Activated CD4-positive, alpha-beta T cell treated with anti-CD3 and anti-CD28 coated beads, Interleukin-2, amount 10 ng/mL, durations not matched to agents 7 days and 5 days (primary cell): ENCODE measurements around the gene FAM168B. TPM values are rescaled to one million over a fixed set of nuclear protein-coding genes. Genes with fewer than 3 reads are reported as not detected.

Experiments
- CTCF ChIA-PET: fragments of 350-600 bp; sonication (Branson Sonifier 250); formaldehyde crosslinking; loops from one replicate; lab custom pipeline; 2021; ENCODE audit warnings: antibody characterized with exemption; lab: Charles Lee
- POLR2A ChIA-PET: fragments of 350-600 bp; sonication (Branson Sonifier 250); formaldehyde crosslinking; loops from one replicate; lab custom pipeline; 2021; ENCODE audit warnings: antibody characterized with exemption; lab: Charles Lee
- DNase-seq: peaks from one replicate; pipeline ENCODE4 v3.0.0-alpha.2; 2020
- H3K27ac Mint-ChIP-seq: one replicate; pipeline ENCODE4 v1.8.0; 2021; ENCODE audit warnings: mild to moderate bottlenecking, moderate library complexity, mixed read lengths
- H3K27me3 Mint-ChIP-seq: one replicate; pipeline ENCODE4 v1.8.0; 2021; ENCODE audit warnings: mixed read lengths
- H3K36me3 Mint-ChIP-seq: one replicate; pipeline ENCODE4 v1.8.0; 2021; ENCODE audit warnings: low read depth, mixed read lengths
- H3K4me1 Mint-ChIP-seq: one replicate; pipeline ENCODE4 v1.8.0; 2021; ENCODE audit warnings: mixed read lengths
- H3K4me3 Mint-ChIP-seq: one replicate; pipeline ENCODE4 v1.8.0; 2021; ENCODE audit warnings: mild to moderate bottlenecking, moderate library complexity, mixed read lengths
- H3K9me3 Mint-ChIP-seq: one replicate; pipeline ENCODE4 v1.8.0; 2021; ENCODE audit warnings: mixed read lengths
- total RNA-seq, 2 experiments: library from RNA; stranded (reverse); gene quantifications; one replicate each; pipeline ENCODE4 v1.2.3, GENCODE V29; 2021

FAM168B gene
- total RNA-seq, 2 experiments from 2014 or later: 52.7 to 53.3 TPM

DNA sequence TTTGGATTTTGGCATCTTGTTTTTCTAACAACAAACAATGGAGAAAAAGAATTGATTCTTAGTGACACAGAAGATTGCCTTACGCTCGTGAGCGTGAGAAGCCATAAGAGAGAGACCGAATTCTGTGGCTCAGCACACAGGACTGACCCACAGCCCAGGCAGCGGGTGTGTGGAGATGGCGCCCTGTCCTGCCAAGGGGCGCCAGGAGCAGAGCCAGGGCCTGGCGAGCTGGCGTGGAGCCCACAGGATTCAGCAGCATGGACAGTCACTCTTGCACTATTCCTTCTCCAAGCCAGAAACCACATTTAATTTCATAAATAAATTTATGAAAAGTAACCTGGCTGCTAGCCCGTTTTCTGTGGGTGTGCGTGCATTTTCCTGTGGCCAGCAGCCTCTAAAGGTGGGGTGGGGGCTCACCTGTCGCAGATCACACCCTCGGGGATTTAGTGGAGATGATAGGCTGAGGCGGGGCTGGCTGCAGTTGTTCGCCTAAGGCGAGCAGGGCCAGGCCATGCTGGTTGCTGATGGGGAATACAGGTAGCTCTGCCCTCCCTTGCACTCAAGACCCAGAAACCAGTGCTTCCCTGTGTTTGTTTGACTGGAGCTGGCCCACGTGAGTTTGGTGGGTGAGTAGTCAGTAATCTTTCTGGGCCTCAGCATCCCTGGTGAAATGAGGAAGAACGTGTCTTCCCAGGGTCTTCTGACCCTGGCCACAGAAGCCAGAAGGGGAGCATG is 46.2 kb downstream of the FAM168B start:
- CTCF ChIA-PET: interaction anchor here (0.7 kb wide), 1 partner anchor 9 kb away, joined by 3 read pairs; no protein-coding TSS in a partner anchor
- Mint-ChIP-seq H3K27ac (peak overlapping the region; percentile 64), H3K4me3 (no peak overlapping the region), H3K9me3 (no peaks in the 10 kb centered on the region), H3K4me1 (peaks cover 4% of the 10 kb centered on the region), H3K36me3 (peaks cover 31% of the 10 kb centered on the region), H3K27me3 (no peaks in the 10 kb centered on the region)
- POLR2A ChIA-PET: no interaction called here
- DNase-seq: no peak

DNA sequence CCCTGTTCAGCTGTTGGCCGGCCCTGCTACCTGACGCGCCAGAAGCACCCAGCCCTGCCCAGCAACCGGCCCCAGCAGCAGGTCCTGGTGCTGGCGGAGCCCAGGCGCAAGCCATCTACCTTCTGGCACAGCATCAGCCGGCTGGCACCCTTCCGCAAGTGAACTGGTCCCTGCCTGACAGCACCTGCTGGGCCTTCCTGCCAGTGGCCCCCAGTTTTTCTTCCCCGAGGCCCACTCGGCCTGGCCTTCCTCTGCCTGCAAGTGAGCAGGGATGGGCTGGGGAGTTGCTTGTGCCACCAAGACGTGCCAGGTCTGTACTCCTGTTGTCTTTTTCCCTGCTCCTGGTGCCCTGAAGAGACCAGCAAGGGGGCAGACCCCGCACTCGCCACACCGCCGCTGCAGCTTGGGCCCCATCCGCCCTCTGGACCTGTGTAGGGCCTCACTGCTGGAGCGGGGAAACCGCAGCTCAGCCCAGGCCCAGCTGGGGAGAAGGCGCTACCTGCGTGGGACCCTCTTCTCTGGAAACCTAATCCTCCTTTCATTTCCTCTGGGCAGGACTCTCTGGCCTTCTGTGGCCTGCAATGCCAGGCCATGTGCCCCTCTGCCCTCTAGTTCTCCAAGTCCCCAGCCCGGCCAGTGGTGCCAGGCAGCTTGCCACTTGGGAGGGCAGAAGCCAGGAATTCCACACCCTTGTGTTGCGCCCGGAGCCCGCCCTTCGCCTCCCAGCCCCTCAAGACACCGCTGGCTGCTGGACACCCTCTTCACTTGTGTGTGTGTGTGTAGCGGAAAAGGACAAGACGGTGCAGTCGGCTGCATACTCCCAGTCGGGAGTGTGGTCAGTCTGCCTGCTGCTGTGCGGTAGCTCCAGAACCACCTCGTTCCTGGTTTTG is 47.0 kb downstream of the FAM168B start:
- H3K27ac Mint-ChIP-seq: peak overlapping the region; percentile 64
- no peaks in the 10 kb centered on the region for H3K27me3 Mint-ChIP-seq
- ChIA-PET CTCF (no interaction called here), POLR2A (no interaction called here)
- no peak overlapping the region for H3K4me3 Mint-ChIP-seq
- peaks cover 12% of the 10 kb centered on the region for H3K4me1 Mint-ChIP-seq
- H3K36me3 Mint-ChIP-seq: peaks cover 26% of the 10 kb centered on the region
- DNase-seq: no peak
- no peaks in the 10 kb centered on the region for H3K9me3 Mint-ChIP-seq

DNA sequence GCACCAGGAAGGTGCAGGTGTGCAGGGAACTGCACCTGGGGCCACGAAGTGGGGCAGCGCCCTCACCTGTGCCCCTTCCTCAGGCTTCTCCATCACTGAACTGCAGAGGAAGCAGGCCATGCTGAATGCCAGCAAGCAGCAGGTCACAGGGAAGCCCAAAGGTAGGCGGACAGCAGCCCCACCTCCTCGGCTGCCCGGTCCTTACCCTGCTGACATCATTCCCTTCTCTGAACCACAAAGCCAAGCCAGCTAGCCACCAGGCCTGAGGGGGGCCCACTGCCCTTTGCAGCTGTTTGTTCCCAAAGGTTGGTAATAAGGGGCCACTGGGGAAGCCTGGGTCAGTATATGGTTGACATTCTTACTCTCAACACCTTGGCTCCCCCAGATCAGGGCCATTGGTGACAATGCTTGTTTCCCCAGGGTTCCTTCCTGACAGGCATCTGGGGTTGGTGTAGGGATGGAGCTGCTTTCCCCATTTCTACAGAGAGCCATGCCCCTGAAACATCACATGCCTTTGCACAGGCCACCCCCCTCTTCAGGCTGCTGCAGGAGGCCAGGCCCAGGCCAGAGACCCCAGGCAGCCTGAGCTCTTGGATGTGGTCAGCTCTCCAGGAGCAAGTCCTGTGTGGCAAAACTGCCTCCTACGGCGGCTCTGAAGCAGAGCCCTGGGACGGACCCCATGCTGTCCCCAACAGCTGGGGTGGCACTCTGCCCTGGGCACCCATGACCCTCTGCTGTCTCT is 47.8 kb downstream of the FAM168B start:
- peaks cover 21% of the 10 kb centered on the region for H3K4me1 Mint-ChIP-seq
- H3K27me3 Mint-ChIP-seq: no peaks in the 10 kb centered on the region
- H3K9me3 Mint-ChIP-seq: no peaks in the 10 kb centered on the region
- H3K36me3 Mint-ChIP-seq: peaks cover 26% of the 10 kb centered on the region
- ChIA-PET POLR2A (no interaction called here), CTCF (no interaction called here)
- DNase-seq: no peak
- no peak overlapping the region for H3K27ac Mint-ChIP-seq
- no peak overlapping the region for H3K4me3 Mint-ChIP-seq

DNA sequence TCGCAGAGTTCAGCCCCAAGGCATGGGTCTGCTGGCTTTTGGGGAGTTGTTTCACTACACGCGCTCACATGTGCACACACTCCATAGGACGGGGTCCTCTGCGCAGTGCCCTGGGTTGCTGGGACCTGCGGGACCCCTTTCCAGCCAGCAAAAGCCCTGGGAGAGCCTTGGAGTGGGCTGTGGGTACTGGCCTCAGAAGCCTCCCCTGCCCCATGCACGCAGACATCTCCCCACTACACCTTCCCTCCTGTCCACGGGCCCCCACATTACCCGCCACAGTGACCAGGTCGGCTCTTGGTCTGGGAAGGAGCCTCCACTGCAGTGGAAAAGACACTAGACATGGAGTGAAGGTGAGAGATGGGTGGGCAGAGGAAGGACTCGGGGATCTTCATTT is 48.5 kb downstream of the FAM168B start:
- Mint-ChIP-seq H3K27ac (no peak overlapping the region), H3K36me3 (peaks cover 20% of the 10 kb centered on the region), H3K9me3 (no peaks in the 10 kb centered on the region), H3K4me3 (no peak overlapping the region), H3K27me3 (no peaks in the 10 kb centered on the region), H3K4me1 (peaks cover 25% of the 10 kb centered on the region)
- CTCF ChIA-PET: no interaction called here
- no peak for DNase-seq
- POLR2A ChIA-PET: no interaction called here

DNA sequence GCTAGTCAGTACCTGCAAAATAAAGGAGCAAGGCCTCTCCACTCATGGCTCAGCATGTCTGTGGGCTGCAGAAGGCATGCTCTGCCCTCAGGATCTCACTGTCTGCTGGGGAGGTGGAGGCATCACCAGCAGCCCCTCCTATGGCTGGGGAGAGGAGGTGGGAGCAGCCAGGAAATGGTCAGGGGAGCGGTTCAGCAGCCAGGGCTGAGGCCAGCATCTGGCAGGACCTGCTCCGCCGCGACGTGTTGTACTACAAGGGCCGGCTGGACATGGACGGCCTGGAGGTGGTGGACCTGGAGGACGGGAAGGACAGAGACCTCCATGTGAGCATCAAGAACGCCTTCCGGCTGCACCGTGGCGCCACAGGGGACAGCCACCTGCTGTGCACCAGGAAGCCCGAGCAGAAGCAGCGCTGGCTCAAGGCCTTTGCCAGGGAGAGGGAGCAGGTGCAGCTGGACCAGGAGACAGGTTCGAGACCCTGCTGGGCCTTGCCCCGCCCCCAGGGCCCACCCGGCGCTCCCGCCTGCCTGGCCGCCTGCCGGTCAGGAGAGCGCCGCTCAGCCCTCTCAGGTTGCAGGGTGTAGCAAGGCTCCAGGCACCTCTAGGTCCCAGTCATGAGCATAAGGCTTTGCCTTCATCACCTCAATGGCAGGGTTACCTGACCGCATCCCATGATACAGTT is 49.0 kb downstream of the FAM168B start:
- no peaks in the 10 kb centered on the region for H3K9me3 Mint-ChIP-seq
- POLR2A ChIA-PET: no interaction called here

DNA sequence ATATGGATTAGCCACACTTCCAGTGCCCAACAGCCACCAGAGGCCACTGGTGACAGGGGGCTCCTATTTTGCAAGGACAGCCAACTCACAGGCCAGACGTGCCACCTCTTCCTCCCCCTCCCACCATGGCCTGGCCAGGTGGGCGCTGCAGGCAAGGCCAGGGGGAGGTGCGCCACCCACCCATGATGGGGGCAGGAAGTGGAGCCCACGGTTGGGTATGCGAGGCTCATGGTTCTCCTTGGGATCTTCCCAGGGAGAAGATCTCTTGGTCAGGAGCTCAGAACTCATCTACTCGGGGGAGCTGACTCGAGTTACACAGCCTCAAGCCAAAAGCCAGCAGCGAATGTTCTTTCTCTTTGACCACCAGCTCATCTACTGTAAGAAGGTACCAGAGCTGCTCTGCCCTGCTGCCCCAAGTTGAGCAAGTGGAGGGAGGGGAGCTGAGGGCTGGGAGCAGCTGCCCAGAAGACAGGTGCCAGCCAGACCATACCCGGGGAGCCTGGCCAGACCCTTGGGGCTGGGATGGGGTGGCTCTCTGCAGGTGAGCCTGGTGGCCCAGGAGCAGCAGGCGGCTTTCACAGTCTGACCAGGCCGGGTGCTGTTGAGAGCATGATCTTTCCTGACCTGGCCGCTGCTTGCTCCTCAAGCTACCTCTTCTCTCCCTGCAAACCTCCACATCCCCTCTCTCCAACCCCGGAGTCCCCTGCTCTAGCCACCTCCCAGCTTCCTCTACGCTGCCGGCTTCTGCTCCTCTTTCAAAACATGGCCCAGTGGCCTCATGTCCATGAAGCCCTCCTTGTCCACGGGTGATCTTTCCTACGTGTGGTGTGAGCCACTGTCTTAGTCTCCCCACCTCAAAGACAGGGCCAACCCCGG is 49.8 kb downstream of the FAM168B start:
- H3K27ac Mint-ChIP-seq: peak overlapping the region; percentile 60
- H3K9me3 Mint-ChIP-seq: no peaks in the 10 kb centered on the region
- H3K27me3 Mint-ChIP-seq: no peaks in the 10 kb centered on the region
- DNase-seq: no peak
- H3K36me3 Mint-ChIP-seq: peaks cover 10% of the 10 kb centered on the region
- POLR2A ChIA-PET: no interaction called here
- H3K4me3 Mint-ChIP-seq: no peak overlapping the region
- CTCF ChIA-PET: interaction anchor here (1.0 kb wide), 1 partner anchor 16 kb away, joined by 3 read pairs; no protein-coding TSS in a partner anchor
- peaks cover 27% of the 10 kb centered on the region for H3K4me1 Mint-ChIP-seq

More for the DNA sequence above, 49.0 kb downstream of the FAM168B start:
- no peak for DNase-seq
- Mint-ChIP-seq H3K4me1 (peaks cover 27% of the 10 kb centered on the region), H3K27ac (no peak overlapping the region), H3K4me3 (no peak overlapping the region), H3K27me3 (no peaks in the 10 kb centered on the region), H3K36me3 (peaks cover 16% of the 10 kb centered on the region)
- CTCF ChIA-PET: interaction anchor here (1.0 kb wide), 1 partner anchor 16 kb away, joined by 3 read pairs; no protein-coding TSS in a partner anchor

DNA sequence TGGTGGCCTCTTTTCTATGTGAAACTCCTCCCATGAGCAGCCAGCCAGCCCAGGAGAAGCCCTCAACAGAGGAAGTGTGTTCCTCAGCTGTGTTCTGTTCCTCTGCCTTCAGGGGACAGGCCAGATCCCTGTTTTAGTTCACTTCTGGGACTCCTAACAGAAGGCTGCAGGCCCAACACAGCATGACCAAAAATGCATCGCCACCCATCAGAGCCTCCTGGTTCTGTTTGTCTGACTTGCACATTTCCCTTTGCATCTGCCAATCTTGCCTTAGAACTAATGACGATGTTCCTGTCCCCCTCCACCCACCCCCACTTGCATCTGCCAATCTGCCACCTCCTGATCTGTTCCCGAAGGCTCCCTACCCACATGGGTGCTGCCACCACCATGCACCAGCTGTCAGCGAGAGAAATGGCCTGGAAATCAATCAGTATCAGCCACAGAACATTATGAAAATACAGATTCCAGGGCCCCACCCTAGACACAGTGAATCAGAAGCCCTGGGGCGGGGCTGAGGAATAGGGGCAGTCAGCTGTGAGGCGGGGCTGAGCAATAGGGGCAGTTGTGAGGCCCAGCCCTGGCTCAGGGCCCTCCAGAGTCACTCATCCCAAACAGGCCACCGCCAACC is 51.0 kb downstream of the FAM168B start:
- Mint-ChIP-seq H3K36me3 (peaks cover 6% of the 10 kb centered on the region), H3K4me3 (no peak overlapping the region), H3K27me3 (no peaks in the 10 kb centered on the region), H3K27ac (peak overlapping the region; percentile 68), H3K4me1 (peaks cover 27% of the 10 kb centered on the region), H3K9me3 (no peaks in the 10 kb centered on the region)
- no peak for DNase-seq
- CTCF ChIA-PET: interaction anchor here (0.8 to 1.0 kb wide), 2 partner anchors 9 to 11 kb away, joined by 3 to 5 read pairs; no protein-coding TSS in a partner anchor
- POLR2A ChIA-PET: no interaction called here

DNA sequence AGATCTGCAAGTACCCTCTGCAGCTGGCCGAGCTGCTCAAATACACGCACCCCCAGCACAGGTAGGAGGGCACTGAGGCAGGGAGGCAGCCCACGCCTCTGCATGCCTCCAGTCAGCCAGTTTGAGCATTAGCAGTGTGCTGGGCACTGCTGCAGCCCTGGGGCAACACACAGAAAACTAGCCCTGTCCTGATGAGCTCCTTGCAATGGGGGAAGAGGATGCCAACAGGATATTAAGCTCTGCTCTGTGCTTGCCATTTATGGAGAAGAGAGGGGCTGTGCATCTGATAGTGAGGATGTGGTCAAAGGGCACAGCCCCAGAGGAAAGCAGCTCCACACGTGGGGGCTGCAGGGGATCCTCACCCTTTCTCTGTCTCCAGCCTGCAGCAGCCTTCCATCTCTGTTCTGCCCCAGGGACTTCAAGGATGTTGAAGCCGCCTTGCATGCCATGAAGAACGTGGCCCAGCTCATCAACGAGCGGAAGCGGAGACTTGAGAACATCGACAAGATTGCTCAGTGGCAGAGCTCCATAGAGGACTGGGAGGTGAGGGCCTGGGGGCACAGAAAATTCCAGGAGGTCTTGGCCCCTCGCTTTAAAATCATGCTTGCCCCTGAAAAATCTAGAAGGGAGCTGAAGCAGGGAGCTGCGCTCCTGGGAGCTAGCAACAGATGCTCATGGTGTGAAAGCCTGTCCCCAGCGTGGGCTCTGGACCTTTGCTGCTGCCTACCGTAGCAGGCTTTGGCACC is 51.7 kb downstream of the FAM168B start:
- ChIA-PET CTCF (interaction anchor here (0.8 to 1.3 kb wide), 3 partner anchors 9 to 12 kb away, joined by 3 to 5 read pairs (median 4); no protein-coding TSS in a partner anchor), POLR2A (interaction anchor here (0.6 kb wide), 1 partner anchor 669 kb away, joined by 3 read pairs; no protein-coding TSS in a partner anchor)
- Mint-ChIP-seq H3K27me3 (peaks cover 2% of the 10 kb centered on the region), H3K4me3 (peak overlapping the region; percentile 70), H3K27ac (peak overlapping the region; percentile 80), H3K36me3 (peaks cover 6% of the 10 kb centered on the region), H3K9me3 (no peaks in the 10 kb centered on the region), H3K4me1 (peaks cover 27% of the 10 kb centered on the region)
- no peak for DNase-seq

DNA sequence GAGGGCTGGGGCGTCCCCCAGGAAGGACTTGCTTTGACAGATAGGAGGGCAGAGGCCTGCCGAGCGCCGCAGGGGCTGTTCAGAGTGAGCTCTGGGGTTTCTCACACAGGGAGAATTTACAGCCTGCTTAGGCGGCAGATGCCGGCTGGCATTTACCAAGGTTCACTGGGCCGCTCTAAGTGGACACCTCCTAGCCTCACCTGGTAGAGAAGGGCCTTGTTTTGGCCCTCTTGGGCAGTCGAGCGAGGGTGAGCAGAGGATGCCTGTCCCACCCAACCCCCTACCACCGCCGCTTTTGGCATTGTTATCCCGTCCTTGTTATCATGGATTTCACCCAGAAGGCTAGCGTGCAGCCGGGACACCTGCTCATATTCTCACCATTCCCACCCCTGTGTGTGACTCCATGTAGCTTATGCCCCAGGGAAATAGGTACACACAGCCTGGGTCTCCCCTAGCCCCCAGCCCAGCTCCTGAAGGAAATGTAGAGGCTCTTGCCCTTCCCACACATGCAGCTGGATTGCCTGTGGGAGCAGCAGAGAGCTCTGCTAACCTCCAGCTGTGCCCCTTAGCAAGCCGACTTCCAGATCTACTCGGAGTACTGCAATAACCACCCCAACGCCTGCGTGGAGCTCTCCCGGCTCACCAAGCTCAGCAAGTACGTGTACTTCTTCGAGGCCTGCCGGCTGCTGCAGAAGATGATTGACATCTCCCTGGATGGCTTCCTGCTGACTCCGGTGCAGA is 52.4 kb downstream of the FAM168B start:
- H3K9me3 Mint-ChIP-seq: no peaks in the 10 kb centered on the region
- DNase-seq: peak; percentile 32
- POLR2A ChIA-PET: interaction anchor here (0.6 kb wide), 1 partner anchor 668 kb away, joined by 3 read pairs; no protein-coding TSS in a partner anchor
- H3K27ac Mint-ChIP-seq: peak overlapping the region; percentile 80
- peaks cover 6% of the 10 kb centered on the region for H3K36me3 Mint-ChIP-seq
- peaks cover 9% of the 10 kb centered on the region for H3K27me3 Mint-ChIP-seq
- CTCF ChIA-PET: interaction anchor here (1.0 to 1.3 kb wide), 2 partner anchors 8 to 13 kb away, joined by 4 to 5 read pairs; no protein-coding TSS in a partner anchor
- peak overlapping the region; percentile 70 for H3K4me3 Mint-ChIP-seq
- peaks cover 27% of the 10 kb centered on the region for H3K4me1 Mint-ChIP-seq
